ENCODE results near the gene PGAP6.
"Not testable (repeated sequence)": the region's sequence is repeated elsewhere in the genome, so short reads cannot be mapped to it uniquely, and the experiment has no call there.

DNA sequence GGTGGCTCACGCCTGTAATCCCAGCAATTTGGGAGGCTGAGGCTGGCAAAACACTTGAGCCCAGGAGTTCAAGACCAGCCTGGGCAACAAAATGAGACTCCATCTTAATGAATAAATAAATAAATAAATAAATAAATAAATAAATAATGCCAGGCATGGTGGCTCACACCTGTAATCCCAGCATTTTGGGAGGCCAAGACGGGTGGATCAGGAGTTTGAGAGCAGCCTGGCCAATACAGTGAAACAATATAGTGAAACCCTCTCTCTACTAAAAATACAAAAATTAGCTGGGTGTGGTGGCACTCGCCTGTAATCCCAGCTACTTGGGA lies 33.4 kb upstream of the PGAP6 start:
- not testable (repeated sequence) for TF ChIP-seq SIN3A (IDR thresholded peaks at IDR 0.05; ENCODE audit: borderline replicate concordance in 2 of 2, control insufficient read depth in 1 of 2, low read depth in 2 of 2, low read length in 2 of 2); CTCF (IDR thresholded peaks at IDR 0.05 in 2 of 3, conservative IDR thresholded peaks at IDR 0.05 in 1 of 3; ENCODE audit: insufficient read depth in 2 of 3, low read depth in 1 of 3, low read length in 3 of 3); CBX2 (IDR thresholded peaks at IDR 0.05; ENCODE audit: insufficient read depth, low read length, poor library complexity, severe bottlenecking); FOXJ3 (CRISPR knock-in tag; IDR thresholded peaks at IDR 0.05); EP300 (IDR thresholded peaks at IDR 0.05; ENCODE audit: low read length); ZNF24 (IDR thresholded peaks at IDR 0.05); ZSCAN32 (CRISPR knock-in tag; IDR thresholded peaks at IDR 0.05); CBFB (CRISPR knock-in tag; IDR thresholded peaks at IDR 0.05); TGIF2 (CRISPR knock-in tag; IDR thresholded peaks at IDR 0.05); POLR2A (conservative IDR thresholded peaks at IDR 0.05)
- TF ChIP-seq, protein P1, sequence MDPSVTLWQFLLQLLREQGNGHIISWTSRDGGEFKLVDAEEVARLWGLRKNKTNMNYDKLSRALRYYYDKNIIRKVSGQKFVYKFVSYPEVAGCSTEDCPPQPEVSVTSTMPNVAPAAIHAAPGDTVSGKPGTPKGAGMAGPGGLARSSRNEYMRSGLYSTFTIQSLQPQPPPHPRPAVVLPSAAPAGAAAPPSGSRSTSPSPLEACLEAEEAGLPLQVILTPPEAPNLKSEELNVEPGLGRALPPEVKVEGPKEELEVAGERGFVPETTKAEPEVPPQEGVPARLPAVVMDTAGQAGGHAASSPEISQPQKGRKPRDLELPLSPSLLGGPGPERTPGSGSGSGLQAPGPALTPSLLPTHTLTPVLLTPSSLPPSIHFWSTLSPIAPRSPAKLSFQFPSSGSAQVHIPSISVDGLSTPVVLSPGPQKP (CRISPR knock-in tag; IDR thresholded peaks at IDR 0.05): not testable (repeated sequence)
- TF ChIP-seq, protein P2, sequence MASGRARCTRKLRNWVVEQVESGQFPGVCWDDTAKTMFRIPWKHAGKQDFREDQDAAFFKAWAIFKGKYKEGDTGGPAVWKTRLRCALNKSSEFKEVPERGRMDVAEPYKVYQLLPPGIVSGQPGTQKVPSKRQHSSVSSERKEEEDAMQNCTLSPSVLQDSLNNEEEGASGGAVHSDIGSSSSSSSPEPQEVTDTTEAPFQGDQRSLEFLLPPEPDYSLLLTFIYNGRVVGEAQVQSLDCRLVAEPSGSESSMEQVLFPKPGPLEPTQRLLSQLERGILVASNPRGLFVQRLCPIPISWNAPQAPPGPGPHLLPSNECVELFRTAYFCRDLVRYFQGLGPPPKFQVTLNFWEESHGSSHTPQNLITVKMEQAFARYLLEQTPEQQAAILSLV (tag; IDR thresholded peaks at IDR 0.05): not testable (repeated sequence)

Measured in K562 (cell line).